CD4-positive, CD25-positive, alpha-beta regulatory T cell (primary cell): ENCODE measurements around the gene MOG. TPM values are rescaled to one million over a fixed set of nuclear protein-coding genes. Genes with fewer than 3 reads are reported as not detected.
A peak's percentile ranks its signal among the peaks of the same experiment; 100 is the strongest.

Experiments
- ATAC-seq, 2 donors: fragments of 150-1000 bp; cut with Tn5 transposase; one replicate each; pipeline ENCODE4 v1.10.0; 2021; ENCODE audit warnings: low read depth in 2 of 2, moderate number of reproducible peaks in 2 of 2, moderate library complexity in 1 of 2
- DNase-seq, 3 donors: peaks; one replicate each; pipeline versions ENCODE4 v3.0.0 to v3.0.0-alpha.2; 2012 to 2022; ENCODE audit warnings: mixed read lengths in 1 of 3
- H3K27ac ChIP-seq: one replicate; pipeline ENCODE4 v1.7.0; 2013; ENCODE audit warnings: mild to moderate bottlenecking, low read length; ENCODE audit not compliant: insufficient read depth, poor library complexity, severe bottlenecking
- H3K27me3 ChIP-seq: one replicate; pipeline ENCODE4 v1.7.0; 2013; ENCODE audit warnings: low read length; ENCODE audit not compliant: control insufficient read depth, insufficient read depth
- H3K36me3 ChIP-seq: one replicate; pipeline ENCODE4 v1.7.0; 2013; ENCODE audit warnings: mild to moderate bottlenecking, low read length, moderate library complexity; ENCODE audit not compliant: control insufficient read depth, insufficient read depth
- H3K4me1 ChIP-seq: 2 replicates; pipeline ENCODE4 v1.7.0; 2013; ENCODE audit warnings: mild to moderate bottlenecking, low read length; ENCODE audit not compliant: insufficient read depth, control insufficient read depth, poor library complexity, severe bottlenecking
- H3K4me3 ChIP-seq: one replicate; pipeline ENCODE4 v1.7.0; 2013; ENCODE audit warnings: low read depth, mild to moderate bottlenecking, low read length, moderate library complexity
- H3K9me3 ChIP-seq, 2 experiments: 1 replicate in 1 of 2; 2 replicates in 1 of 2; pipeline ENCODE4 v1.7.0; 2013; ENCODE audit warnings: low read length in 2 of 2, mild to moderate bottlenecking in 1 of 2, moderate library complexity in 1 of 2; ENCODE audit not compliant: control insufficient read depth in 2 of 2
- H3K27ac Mint-ChIP-seq, 3 donors: one replicate each; pipeline ENCODE4 v1.8.0; 2020 to 2022; ENCODE audit warnings: mild to moderate bottlenecking in 3 of 3, mixed read lengths in 3 of 3, moderate library complexity in 2 of 3
- H3K27me3 Mint-ChIP-seq: one replicate; pipeline ENCODE4 v1.8.0; 2022; ENCODE audit warnings: mild to moderate bottlenecking, mixed read lengths
- H3K36me3 Mint-ChIP-seq: one replicate; pipeline ENCODE4 v1.8.0; 2020; ENCODE audit warnings: mixed read lengths
- H3K4me1 Mint-ChIP-seq, 4 donors: one replicate each; pipeline ENCODE4 v1.8.0; 2020 to 2022; ENCODE audit warnings: mixed read lengths in 4 of 4, mild to moderate bottlenecking in 1 of 4
- H3K4me3 Mint-ChIP-seq, 4 donors: one replicate each; pipeline ENCODE4 v1.8.0; 2020 to 2022; ENCODE audit warnings: mild to moderate bottlenecking in 4 of 4, mixed read lengths in 4 of 4, moderate library complexity in 3 of 4
- H3K9me3 Mint-ChIP-seq, 7 donors: one replicate each; pipeline ENCODE4 v1.8.0; 2020 to 2022; ENCODE audit warnings: mixed read lengths in 7 of 7, mild to moderate bottlenecking in 3 of 7, moderate library complexity in 2 of 7
- polyA plus RNA-seq, 4 donors: library from polyadenylated mRNA; unstranded; fragments of 300-500 nt; fragmentation: Illumina TruSeq; gene quantifications; one replicate each; pipeline ENCODE4 v1.2.3, GENCODE V29; 2021
- total RNA-seq: library from RNA; stranded (reverse); gene quantifications from one replicate; pipeline ENCODE4 v1.2.3, GENCODE V29; 2022

The MOG gene
- not detected for total RNA-seq
- not detected for polyA plus RNA-seq

- no peak within 1 kb of the TSS for H3K4me3 Mint-ChIP-seq
- no peak within 1 kb of the TSS for H3K27ac ChIP-seq
- peaks cover 0 to 2% (median 0%) of the 10 kb centered on the region in 7 donors for H3K9me3 Mint-ChIP-seq
- H3K27ac Mint-ChIP-seq = no peak within 1 kb of the TSS
- peaks cover 37% of the 10 kb centered on the region for H3K27me3 Mint-ChIP-seq
- H3K27me3 ChIP-seq = peaks cover 17% of the 10 kb centered on the region
- no peak within 1 kb of the TSS for H3K4me3 ChIP-seq
- ATAC-seq (no peak), DNase-seq (no peak)
- no peaks in the 10 kb centered on the region for H3K36me3 Mint-ChIP-seq
- peaks cover 0 to 5% (median 1%) of the 10 kb centered on the region in 4 donors for H3K4me1 Mint-ChIP-seq
- H3K36me3 ChIP-seq = no peaks in the 10 kb centered on the region
- peaks cover 6% of the 10 kb centered on the region for H3K4me1 ChIP-seq
- no peaks in the 10 kb centered on the region for H3K9me3 ChIP-seq
Observed at GRCh38 chr6:29656798-29657197, at the start of gene MOG. Gene MOG, plus strand, starts transcription at chr6:29657092. Its CDS starts 118 bp downstream, at chr6:29657210.

GRCh38 chr6:29608131-29608530 is 48.8 kb upstream of the MOG start:
- no peaks in the 10 kb centered on the region for H3K4me1 ChIP-seq
- ATAC-seq = no peak
- no peaks in the 10 kb centered on the region for H3K9me3 Mint-ChIP-seq
- no peaks in the 10 kb centered on the region for H3K27me3 Mint-ChIP-seq
- DNase-seq = no peak
- H3K27ac ChIP-seq = no peak overlapping the region
- no peak overlapping the region for H3K4me3 ChIP-seq
- H3K9me3 ChIP-seq = no peaks in the 10 kb centered on the region
- H3K4me1 Mint-ChIP-seq = no peaks in the 10 kb centered on the region
- H3K36me3 ChIP-seq = peaks cover 13% of the 10 kb centered on the region
- H3K27me3 ChIP-seq = no peaks in the 10 kb centered on the region
- H3K4me3 Mint-ChIP-seq = no peak overlapping the region
- H3K36me3 Mint-ChIP-seq = peaks cover 73% of the 10 kb centered on the region
- H3K27ac Mint-ChIP-seq = no peak overlapping the region

- no peak for DNase-seq
- Histone ChIP-seq H3K36me3 (peaks cover 19% of the 10 kb centered on the region), H3K4me1 (no peaks in the 10 kb centered on the region), H3K4me3 (no peak overlapping the region), H3K9me3 (no peaks in the 10 kb centered on the region), H3K27ac (no peak overlapping the region), H3K27me3 (no peaks in the 10 kb centered on the region)
- H3K27ac Mint-ChIP-seq = peak overlapping the region in 1 of 3 donors; percentile 4
- H3K4me1 Mint-ChIP-seq = no peaks in the 10 kb centered on the region
- H3K4me3 Mint-ChIP-seq = no peak overlapping the region
- ATAC-seq = no peak
- peaks cover 70% of the 10 kb centered on the region for H3K36me3 Mint-ChIP-seq
- no peaks in the 10 kb centered on the region for H3K9me3 Mint-ChIP-seq
- H3K27me3 Mint-ChIP-seq = no peaks in the 10 kb centered on the region
Observed at GRCh38 chr6:29610540-29610939, 46.4 kb upstream of the MOG start.

- Histone ChIP-seq H3K27me3 (no peaks in the 10 kb centered on the region), H3K36me3 (peaks cover 17% of the 10 kb centered on the region), H3K4me3 (no peak overlapping the region), H3K9me3 (no peaks in the 10 kb centered on the region), H3K27ac (no peak overlapping the region), H3K4me1 (no peaks in the 10 kb centered on the region)
- DNase-seq (no peak), ATAC-seq (no peak)
- no peak overlapping the region for H3K27ac Mint-ChIP-seq
- no peaks in the 10 kb centered on the region for H3K27me3 Mint-ChIP-seq
- H3K36me3 Mint-ChIP-seq = peaks cover 61% of the 10 kb centered on the region
- no peaks in the 10 kb centered on the region for H3K4me1 Mint-ChIP-seq
- H3K4me3 Mint-ChIP-seq = no peak overlapping the region
- H3K9me3 Mint-ChIP-seq = no peaks in the 10 kb centered on the region
Observed at GRCh38 chr6:29611426-29611825, 45.5 kb upstream of the MOG start.

GRCh38 chr6:29617782-29618554 is 38.9 kb upstream of the MOG start:
- Histone ChIP-seq H3K4me3 (no peak overlapping the region), H3K36me3 (peaks cover 18% of the 10 kb centered on the region), H3K27me3 (no peaks in the 10 kb centered on the region), H3K9me3 (no peaks in the 10 kb centered on the region), H3K4me1 (no peaks in the 10 kb centered on the region), H3K27ac (no peak overlapping the region)
- H3K36me3 Mint-ChIP-seq = peaks cover 41% of the 10 kb centered on the region
- DNase-seq (peak in 1 of 3 donors; percentile 16), ATAC-seq (no peak)
- H3K27ac Mint-ChIP-seq = no peak overlapping the region
- no peaks in the 10 kb centered on the region for H3K27me3 Mint-ChIP-seq
- H3K4me3 Mint-ChIP-seq = no peak overlapping the region
- H3K4me1 Mint-ChIP-seq = no peaks in the 10 kb centered on the region
- H3K9me3 Mint-ChIP-seq = no peaks in the 10 kb centered on the region

GRCh38 chr6:29619578-29620160 is 37.2 kb upstream of the MOG start:
- Mint-ChIP-seq H3K9me3 (no peaks in the 10 kb centered on the region), H3K4me3 (no peak overlapping the region), H3K27me3 (no peaks in the 10 kb centered on the region), H3K36me3 (peaks cover 27% of the 10 kb centered on the region), H3K27ac (no peak overlapping the region), H3K4me1 (no peaks in the 10 kb centered on the region)
- ATAC-seq (no peak), DNase-seq (no peak)
- no peaks in the 10 kb centered on the region for H3K27me3 ChIP-seq
- H3K4me1 ChIP-seq = no peaks in the 10 kb centered on the region
- H3K9me3 ChIP-seq = no peaks in the 10 kb centered on the region
- H3K27ac ChIP-seq = no peak overlapping the region
- H3K4me3 ChIP-seq = no peak overlapping the region
- H3K36me3 ChIP-seq = peaks cover 12% of the 10 kb centered on the region

- no peak overlapping the region for H3K27ac Mint-ChIP-seq
- no peak overlapping the region for H3K27ac ChIP-seq
Observed at GRCh38 chr6:29620630-29621029, 36.3 kb upstream of the MOG start.

More at GRCh38 chr6:29620630-29621029, 36.3 kb upstream of the MOG start:
- no peaks in the 10 kb centered on the region for H3K9me3 Mint-ChIP-seq
- H3K27me3 Mint-ChIP-seq = no peaks in the 10 kb centered on the region
- no peaks in the 10 kb centered on the region for H3K27me3 ChIP-seq
- ATAC-seq = no peak
- H3K4me3 ChIP-seq = no peak overlapping the region
- peaks cover 0 to 2% (median 0%) of the 10 kb centered on the region in 4 donors for H3K4me1 Mint-ChIP-seq
- no peak for DNase-seq
- peaks cover 12% of the 10 kb centered on the region for H3K36me3 ChIP-seq
- H3K4me3 Mint-ChIP-seq = no peak overlapping the region
- no peaks in the 10 kb centered on the region for H3K4me1 ChIP-seq
- peaks cover 26% of the 10 kb centered on the region for H3K36me3 Mint-ChIP-seq
- no peaks in the 10 kb centered on the region for H3K9me3 ChIP-seq
